Cerebellar nuclear complex (tissue), 1 donor: Measurements from ENCODE around the gene FBN2.
"Not testable (repeated sequence)": the region's sequence is repeated elsewhere in the genome, so short reads cannot be mapped to it uniquely, and the experiment has no call there.

Experiments used
- DNase-seq, 2 experiments: peaks; one replicate each; lab custom pipeline; 2025; lab: John Stamatoyannopoulos, UW

FBN2 gene

DNA sequence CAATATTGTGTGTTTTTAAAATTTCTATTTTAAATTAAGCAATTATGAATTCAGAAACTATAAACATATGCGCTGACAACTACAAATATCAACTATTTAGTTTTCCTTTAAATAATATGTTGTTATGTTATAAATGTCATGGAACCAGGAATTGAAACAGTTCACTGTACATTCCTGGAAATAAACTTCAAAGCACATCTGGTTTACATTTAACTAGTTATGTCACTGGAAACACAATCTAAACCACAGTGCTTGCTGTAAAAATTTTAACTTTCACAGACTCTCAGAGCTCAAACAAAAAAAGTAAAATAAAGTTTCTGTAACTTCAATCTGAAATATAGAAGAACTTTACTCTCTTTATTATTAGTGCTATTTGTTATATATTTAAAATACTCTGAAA is 179.2 kb downstream of the FBN2 start:
- no peak for DNase-seq

DNA sequence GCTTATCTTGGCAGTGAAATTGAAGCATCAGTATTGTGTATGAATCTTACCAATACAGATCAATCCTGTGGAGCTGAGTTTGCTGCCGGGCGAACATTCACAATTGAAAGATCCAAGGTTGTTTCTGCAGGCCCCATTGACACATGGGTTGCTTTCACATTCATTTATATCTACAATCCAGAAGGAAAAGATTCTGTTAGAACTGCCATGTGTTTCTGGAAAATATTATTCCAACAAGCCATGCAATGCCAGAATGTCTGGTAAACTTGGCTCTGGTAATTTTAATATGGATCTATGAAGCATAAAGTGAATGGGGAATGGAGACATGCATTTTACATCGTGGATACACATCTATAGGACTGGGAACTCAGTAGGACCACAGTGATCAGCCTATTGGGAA is 180.8 kb downstream of the FBN2 start:
- DNase-seq, result no peak

DNA sequence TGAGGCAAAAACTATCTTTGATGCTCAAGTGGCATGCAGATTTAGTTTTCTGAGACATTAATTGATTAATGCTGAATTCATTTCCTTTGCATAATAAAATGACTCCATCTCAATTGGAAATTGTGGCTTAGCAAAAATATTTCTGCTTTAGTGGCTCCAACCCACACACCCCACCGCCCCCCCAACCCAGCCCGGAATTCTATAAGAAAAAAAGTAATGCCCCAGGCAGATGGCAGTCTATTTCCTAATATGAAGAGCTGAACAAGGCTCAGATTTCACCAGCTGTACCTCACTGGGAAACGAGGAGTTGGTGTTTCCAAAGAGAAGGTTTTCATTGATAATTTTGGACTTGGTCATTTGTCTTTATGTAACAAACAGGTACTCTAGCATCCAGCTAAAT is 182.1 kb downstream of the FBN2 start:
- no peak for DNase-seq

DNA sequence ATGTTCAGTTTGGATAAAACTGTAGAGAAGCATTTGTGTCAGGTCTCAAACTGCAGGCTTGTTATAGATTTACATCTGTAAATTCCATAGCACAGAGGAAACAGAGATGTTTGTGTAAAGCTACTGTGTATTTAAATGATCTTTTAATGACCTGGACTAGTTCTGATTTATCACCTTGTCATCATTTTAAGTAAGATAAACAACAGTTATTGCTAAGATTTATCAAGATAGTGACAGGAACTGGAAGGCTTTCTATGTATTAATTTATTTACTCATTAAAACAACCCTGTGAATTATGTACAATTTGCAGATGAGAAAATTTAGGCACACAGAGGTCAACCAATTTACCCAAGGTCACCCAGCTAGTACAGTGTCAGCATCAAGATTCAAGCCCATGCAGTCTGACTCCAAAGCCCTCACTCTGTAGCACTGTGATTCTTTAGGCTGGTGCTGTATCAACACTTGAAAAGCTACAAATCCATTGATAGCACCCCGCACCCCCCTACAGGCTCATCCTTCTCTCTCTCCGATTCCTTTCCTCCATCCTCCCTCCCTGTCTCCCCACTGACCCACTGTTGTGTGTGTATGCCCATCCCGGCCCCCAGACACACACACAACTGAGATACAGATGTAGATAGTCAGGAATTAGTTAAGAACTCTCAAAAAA is 184.5 kb downstream of the FBN2 start:
- DNase-seq, result no peak

DNA sequence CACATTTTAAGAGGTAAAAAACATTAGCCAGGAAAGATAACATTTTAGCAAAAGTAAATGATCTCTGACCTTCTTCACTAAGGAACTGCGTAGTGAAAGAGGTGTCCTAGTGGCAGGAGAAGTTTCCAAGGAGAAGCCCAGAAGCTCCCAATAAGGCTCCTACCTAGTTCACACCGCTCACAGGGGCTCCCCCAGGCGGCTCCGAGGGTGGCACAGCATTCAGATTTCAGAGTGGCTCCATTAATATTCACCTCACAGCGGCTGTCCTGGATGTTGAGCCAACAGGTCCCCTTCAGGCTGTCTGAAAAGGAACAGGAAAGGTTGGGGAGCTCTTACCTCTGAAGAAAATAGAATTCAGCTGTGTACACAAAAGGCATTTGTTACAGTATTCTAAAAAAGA is 187.3 kb downstream of the FBN2 start:
- no peak for DNase-seq

DNA sequence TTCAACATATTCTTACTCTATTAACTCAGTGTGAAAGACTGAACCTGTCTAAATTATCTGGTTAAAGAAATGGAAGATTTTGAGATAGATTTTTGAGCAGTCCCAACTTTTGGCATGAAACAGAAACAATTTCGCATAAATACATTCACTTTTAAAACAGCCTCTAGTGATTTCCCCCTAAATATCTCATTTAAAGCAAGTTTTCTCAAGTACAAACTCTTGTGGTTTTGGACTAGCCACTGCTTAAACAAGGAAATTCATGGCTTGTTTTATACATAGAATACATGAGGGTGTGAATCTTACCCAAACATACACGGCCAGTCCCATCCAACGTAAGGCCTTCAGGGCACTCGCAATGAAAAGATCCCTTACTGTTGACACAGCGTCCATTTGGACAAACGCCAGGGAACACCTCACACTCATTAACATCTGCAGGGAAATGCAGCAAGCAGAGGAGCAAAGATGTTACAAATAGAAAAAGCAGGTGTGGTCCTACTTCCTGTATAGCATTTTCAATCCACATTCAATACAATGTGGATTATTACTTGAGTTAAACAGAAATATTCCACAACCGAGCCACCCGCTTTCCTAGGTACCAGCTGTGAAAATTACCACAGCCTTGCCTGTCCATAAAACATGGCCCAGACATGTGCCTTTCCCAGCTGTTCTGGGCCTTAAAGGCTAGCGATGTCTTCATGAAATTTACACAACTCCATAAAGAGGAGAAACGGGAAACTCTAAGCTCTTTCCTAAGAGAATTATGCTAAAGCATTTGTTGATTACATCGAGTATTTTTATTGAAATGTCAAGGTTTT is 188.8 kb downstream of the FBN2 start:
- no peak for DNase-seq

DNA sequence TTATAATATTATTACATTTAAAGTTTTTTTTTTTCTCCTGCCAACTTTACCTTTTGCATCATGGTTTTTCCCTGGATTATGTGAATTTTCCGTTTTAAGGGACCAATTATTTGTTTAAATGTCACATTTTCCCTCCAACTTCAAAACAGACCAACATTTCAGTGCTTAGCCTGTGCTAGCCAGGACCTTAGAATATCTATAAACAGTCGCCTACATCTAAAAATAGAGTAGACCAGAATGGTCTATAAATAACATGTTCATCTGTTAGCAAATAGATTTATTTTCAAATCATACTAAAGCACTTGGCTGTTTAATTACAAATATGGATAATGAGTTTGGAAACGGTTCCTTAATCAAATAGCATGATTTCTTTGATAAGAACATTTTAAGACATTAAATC is 192.0 kb downstream of the FBN2 start:
- no peak for DNase-seq

DNA sequence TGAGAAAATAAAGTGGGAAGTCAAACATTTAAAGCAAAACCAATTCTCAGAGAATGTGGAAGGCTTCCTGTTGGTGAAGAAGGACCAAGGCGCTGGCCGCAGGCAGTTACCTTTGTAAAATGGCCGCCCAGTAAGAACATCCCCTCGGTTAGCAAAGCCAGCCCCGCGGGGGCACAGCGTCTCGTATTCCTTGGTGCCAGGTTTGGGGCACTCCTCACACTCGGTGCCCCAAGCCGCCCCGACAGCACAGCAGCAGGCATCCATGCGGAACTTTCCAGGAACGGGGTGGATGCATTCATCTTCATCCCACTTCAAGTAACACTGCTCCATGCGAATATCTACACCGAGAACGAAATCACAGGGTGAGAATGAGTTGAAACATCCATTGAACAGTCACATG is 192.8 kb downstream of the FBN2 start:
- DNase-seq, result no peak

DNA sequence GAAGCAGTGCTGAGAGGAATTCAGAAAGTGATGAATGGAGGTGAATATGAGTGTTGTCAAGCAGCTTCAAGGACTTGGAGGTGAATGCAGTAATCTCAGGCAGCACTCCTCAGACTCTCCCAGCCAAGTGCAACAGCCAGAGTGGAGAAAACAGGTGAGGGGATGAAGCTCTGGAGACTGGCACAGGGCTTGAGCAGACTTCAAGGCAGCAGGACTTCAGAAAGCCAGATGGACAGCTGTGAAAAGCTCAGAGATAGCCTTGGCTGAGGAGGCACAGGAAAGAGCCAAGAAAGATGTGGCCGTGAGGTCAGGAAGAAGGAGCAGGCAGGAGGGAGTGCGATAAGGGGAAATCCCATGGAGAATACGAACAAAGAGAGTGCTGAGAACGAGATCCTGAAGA is 194.9 kb downstream of the FBN2 start:
- no peak for DNase-seq

DNA sequence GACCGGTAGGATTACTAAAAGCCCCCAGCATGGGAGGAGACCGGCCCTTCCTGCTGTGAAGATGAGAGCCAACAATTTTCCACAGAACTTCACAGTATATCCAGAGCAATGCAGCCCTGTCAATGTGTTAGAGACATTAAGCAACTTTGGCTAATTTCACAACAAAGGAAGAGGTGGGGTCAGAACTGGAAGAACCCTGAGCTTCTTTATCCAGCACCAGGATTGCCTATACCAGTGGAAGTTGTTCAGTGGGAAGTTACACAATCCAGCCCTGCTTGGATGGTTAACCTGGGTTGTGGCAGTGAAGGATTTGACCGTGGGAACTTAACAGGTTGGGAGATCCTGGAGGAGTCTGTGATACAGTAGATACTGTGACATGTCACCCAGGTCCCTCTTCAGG is 197.0 kb downstream of the FBN2 start:
- no peak for DNase-seq

DNA sequence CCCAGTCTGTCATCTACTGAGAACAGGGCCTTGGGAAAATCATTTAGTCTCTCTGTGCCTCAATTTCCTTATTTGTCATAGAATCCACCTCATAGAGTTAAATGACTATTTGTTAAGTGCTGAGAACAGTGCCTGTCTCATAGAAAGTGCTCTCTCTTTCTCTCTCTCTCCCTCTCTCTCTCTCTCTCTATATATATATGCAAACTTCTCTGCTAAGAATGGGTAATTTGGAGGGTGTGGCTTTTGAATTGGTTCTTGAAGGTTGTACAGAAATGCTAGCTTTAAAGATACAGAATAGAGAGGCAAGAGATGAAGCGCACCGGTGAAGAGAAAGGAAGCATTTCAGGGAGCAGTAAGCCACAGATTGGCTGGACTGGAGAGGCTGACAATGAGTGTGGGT is 197.4 kb downstream of the FBN2 start:
- DNase-seq, result no peak

DNA sequence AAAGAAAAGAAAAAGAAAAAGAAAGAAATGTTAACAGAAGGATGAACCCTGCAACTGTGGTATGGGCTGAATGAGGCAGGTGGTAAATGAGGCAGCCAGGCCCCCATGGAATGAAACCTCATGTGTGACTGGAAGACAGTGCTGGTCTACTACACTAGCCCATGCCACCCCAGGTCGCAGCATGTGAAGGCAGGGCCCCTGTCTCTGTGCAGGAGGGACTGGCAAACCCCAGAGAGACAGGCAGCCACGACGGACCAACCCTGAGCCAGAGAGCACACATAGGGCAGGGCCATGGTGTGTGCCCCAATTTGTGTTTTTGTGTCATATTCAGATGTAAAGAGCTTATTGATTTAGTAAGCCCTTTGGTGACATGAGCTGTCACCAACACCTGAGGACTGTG is 198.5 kb downstream of the FBN2 start:
- DNase-seq, result no peak

DNA sequence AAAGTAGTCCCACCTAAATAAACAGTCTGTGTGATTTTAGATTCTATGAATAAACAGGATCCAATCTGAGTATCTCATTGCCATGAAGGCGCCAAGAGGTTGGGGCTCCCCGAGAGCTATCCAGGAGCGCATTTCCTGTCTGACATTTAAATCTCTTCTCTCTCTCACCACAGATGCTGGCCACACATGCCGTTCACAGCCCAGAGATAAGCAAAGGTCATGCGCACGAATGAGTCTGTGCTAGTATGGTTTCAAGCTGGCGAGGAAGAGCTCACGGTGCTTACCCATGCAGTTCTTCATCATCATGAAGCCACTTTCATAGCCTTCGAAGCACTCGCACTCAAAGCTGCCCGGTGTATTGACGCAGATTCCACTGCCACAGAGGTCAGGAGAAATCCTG is 199.4 kb downstream of the FBN2 start:
- no peak for DNase-seq

DNA sequence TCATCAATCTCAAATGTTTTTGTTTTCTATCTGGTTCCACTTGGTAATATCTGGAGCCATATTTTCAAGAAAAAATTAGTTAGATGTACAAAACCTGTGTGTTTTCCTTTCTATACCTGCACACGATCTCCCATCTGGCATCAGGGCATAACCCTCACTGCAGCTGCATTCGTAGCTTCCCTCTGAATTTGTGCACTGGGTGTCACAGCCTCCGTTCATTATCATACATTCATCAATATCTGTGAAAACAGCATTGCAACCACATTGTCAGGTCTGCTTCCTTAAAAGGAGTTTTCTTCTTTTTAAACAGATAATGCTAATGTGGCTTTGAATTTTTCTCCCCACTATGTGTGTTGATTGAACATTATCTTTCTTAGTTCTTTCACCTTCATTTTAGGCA is 202.7 kb downstream of the FBN2 start:
- DNase-seq, result no peak

DNA sequence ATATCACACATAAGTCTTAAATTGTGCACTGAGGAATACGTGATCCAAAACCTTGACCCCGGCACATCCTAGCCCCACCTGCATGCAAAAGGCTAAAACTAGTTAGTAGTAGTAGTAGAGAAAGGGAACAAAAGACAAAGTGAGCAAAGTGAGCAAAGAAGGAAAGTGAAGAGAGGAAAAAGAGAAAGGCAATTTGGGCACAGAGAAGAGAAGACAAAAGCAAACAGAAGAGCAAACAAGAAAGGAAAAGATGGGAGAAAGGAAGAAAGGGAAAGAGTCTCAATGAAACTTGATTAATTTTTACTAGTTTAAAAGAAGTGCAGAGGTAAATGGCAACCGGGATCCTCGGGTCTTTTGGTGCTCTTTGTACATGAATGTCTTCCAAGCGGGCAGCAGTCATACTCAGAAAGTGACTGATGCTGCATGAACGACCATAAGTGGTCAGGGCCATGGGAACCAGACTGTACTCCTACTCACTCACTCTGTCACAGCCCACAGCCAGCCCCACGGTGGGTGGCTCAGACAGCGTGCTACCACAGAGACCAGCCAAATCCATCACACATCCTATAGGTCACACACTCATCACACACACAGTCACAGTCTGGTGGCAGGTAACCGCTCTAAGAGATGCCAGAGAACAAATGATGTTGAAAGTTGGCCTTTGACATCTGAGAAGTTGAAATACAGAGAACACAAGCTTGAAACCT is 203.9 kb downstream of the FBN2 start:
- DNase-seq, result no peak

DNA sequence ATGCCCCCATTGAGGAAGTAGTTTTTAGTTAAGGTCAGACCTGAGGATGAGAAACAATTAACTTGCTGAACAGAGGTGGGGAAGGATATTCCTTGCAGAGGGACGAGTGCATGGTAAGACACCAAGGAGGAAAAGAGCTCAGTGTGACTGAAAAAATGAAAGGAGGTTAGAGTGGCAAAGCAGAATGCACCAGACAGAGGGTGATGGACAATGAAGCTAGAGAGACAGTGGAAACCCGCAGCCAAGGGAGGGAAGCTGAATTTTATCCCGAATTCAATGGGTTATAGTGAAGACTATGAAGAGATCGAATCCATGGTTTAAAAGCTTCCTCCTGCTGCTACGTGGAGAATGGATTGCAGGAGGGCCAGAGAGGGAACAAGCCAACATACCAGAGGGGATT is 206.8 kb downstream of the FBN2 start:
- no peak for DNase-seq

DNA sequence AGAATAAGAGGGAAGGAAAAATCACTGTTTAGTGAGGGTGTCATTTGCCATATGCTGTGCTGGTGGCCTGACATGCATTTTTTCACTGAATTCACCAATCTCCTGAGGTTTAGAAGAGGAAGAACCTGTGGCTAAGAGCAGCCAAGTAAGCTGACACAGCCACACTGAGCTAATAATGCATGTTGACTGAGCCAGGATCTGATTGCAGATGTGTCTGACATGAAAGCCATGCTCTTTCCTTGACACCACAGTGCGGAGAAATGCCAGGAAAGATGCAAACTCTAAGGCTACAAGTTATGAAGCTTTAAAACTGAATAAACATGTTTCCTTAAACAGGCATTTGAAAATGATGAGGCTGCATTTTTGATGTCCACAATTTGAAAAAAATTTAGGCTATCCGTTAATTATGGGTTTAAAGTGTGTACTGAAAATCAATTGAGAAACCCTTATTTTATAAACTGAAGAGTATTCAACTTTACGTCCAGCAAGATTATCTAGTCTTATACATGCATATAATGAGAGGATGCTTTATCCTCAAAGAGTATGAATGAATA is 208.6 kb downstream of the FBN2 start:
- no peak for DNase-seq

DNA sequence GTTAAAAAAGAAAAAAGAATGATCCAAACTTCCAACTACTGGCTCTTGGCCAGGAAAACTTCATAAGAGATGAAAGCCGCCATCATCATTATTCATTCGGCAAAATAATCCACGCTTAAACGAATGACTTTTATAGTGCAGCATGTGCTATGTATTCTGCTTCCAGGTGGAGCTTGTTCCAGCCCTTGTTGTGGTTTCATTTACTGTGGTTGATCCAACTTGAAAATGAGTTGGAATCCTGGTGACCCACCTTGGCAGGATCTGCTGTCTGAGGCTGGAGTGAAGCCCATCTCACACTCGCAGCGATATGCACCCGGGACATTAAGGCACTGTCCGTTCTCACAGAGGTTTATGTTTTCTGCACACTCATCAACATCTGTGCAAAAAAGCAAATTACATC is 209.6 kb downstream of the FBN2 start:
- no peak for DNase-seq

DNA sequence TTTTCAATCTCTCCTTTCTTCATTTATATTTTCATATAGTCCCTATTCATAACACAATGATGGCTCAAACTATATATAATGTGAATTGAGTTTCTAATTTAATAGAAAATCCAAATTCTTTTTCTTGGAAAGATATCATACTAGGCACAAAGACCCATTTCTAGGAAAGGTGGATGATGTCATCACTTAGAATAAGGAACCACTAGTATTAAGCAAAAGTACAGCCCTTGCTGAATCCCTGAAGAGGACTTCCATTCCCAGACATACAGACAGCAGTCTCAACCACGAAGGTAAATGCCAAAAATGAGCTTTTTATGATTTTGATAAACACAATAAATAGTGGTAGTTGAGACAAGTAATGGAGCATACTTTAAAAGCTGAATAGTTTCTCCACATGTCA is 210.0 kb downstream of the FBN2 start:
- DNase-seq, result no peak

DNA sequence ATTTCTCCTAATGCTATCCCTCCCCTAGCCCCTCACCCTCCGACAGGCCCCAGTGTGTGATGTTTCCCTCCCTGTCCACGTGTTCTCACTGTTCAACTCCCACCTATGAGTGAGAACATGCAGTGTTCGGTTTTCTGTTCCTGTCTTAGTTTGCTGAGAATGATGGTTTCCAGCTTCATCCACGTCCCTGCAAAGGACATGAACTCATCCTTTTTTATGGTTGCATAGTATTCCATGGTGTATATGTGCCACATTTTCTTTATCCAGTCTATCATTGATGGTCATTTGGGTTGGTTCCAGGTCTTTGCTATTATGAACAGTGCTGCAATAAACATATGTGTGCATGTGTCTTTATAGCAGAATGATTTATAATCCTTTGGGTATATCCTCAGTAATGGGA is 216.6 kb downstream of the FBN2 start:
- DNase-seq, result not testable (repeated sequence)

DNA sequence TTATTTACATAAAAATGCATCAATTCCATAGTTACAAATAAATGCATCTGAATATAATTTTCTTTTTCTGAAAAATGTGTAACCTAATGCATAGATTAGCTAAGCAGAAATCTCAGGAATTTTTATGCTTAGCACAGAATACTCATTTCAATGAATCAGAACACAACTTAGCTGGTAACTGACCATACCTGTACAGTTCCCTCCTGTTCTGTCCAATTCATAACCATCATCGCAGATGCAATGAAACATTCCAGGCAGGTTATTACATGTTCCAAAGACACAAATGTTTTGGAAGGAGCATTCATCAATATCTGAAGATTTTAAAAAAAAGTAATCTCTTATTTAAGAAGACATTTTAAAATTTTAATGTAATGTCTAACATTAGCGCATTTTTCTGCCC is 219.4 kb downstream of the FBN2 start:
- DNase-seq, result no peak

DNA sequence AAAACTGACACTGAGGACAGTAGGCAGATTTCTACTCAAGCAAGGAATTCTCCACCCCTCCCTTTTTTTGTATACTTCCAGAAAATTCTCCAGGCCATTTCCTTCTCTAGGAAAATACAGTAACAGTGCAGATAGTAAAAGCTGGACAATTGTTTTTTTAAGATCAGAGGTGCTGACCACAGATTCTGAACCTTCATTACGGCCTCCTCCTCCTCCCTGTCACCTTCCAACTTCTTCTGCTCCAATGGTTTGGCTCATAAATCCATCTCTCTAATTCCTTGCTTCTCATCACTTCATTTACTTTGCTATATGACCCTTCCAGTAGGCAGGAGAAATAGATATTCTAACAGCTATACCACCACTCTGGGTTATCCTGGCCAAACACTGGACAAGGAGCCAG is 220.6 kb downstream of the FBN2 start:
- DNase-seq, result no peak

DNA sequence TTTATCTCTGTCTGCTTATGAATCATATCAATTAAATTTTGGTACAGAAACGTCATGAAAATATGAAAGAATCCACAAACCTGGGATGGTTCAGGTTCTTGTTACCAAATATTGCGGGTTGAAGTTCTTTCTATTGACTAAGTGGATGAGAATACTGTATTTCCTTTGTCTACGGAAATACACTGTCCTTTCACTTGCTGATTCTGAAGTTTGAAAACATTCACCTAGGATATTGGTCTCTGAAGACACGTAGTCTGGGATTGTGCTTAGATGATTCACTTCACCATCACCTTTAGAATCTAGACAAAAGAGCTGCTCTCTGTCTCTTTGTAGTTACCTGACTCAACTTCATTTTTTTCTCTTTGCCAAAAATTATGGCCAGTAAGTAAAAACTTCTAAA is 222.4 kb downstream of the FBN2 start:
- no peak for DNase-seq
